Hepatocyte (in vitro differentiated cells): ENCODE results near the gene NCS1.

Experiments
- CTCF ChIP-seq: fragments of 200-600 bp; sonication (generic); IDR thresholded peaks from 2 replicates; pipeline ENCODE4 v1.5.1; 2016; ENCODE audit warnings: antibody characterized with exemption, mild to moderate bottlenecking; ENCODE audit not compliant: poor library complexity
- EZH2 ChIP-seq: fragments of 200-600 bp; sonication (generic); IDR thresholded peaks from 2 replicates; pipeline ENCODE4 v1.6.1; 2016; ENCODE audit warnings: antibody characterized with exemption, mild to moderate bottlenecking, borderline replicate concordance
- EZH2phosphoT487 ChIP-seq: fragments of 200-600 bp; sonication (generic); IDR thresholded peaks from one replicate; pipeline ENCODE4 v1.6.1; 2018; ENCODE audit warnings: antibody characterized with exemption, mild to moderate bottlenecking, low read depth, moderate library complexity; ENCODE audit not compliant: unreplicated experiment, severe bottlenecking

DNA sequence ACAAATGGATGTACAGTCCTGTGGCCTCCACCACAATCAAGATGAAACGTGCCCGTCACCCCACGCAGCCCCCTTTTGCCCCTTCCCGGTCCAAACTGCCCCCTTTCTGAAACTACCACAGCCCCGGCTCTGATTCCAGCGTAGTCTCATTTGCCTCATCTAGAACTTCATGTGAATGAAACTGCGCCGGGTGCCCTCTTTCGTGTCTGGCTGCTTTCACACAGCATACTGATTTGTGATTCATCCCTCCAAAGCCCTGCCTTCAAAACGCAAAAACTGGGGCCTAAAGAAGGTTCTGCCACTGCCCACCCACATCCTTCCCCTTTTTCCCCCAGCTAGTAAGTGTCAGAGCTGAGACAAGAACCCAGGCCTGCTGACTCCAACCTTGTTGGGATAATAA, 31.5 kb upstream of the NCS1 start:
- TF ChIP-seq CTCF: no peak
- no peak for TF ChIP-seq EZH2
- no peak for TF ChIP-seq EZH2phosphoT487
